ENCODE data around the gene MICAL3. TPM values are rescaled to one million over a fixed set of nuclear protein-coding genes. Genes with fewer than 3 reads are reported as not detected.
"Not testable (repeated sequence)": the region's sequence is repeated elsewhere in the genome, so short reads cannot be mapped to it uniquely, and the experiment has no call there.

The MICAL3 gene
- total and polyA plus RNA-seq, 2 experiments from 2014 or later: 6.1 to 25.1 TPM

DNA sequence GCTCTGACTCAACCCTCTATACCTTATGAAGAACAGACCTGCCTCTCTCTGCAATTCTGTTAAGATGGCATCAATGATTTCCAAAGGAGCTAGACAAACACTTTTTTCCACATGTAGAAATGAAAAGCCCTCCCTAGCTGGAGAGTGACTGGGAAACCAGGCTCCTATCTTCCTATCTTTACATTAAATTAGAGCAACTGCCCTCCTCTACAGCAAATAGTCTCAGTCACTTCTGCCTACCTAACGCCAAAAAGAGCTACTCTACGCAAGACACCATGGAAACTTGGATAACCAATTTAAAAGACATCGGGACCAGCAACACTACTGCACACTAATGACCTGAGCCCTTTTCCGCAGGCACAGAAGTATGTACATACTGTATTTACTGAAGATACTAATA lies 84.8 kb downstream of the MICAL3 start:
- no peaks in the 10 kb centered on the region for H3K9me2 ChIP-seq (ENCODE audit: insufficient read depth)
- no peak overlapping the region for H3K4me3 ChIP-seq
- no peaks in the 10 kb centered on the region for H3K27me3 ChIP-seq (replicated peaks; ENCODE audit: insufficient read depth)
- H3K79me2 ChIP-seq (ENCODE audit: insufficient read depth): peaks cover 100% of the 10 kb centered on the region
- no peak for DNase-seq
- no peaks in the 10 kb centered on the region for H3F3A ChIP-seq (ENCODE audit: insufficient read depth)
- TF ChIP-seq EZH2 (IDR thresholded peaks at IDR 0.05; ENCODE audit: insufficient read depth, poor library complexity, severe bottlenecking): no peak
- TF ChIP-seq EZH2phosphoT487 (IDR thresholded peaks at IDR 0.05; ENCODE audit: insufficient read depth, low read depth): no peak
- no peaks in the 10 kb centered on the region for H3K9me3 ChIP-seq (ENCODE audit: low read depth)
- H4K20me1 ChIP-seq (ENCODE audit: insufficient read depth): no peaks in the 10 kb centered on the region; the same call in 1 of the 2 replicates
- 97 to 99% methylated on average over 4 of the region's 4 CpGs for WGBS, 2 experiments (ENCODE audit: low coverage in 1 of 2, low lambda C conversion rate in 2 of 2, missing lambda C conversion rate in 2 of 2)
- H3K4me1 ChIP-seq (ENCODE audit: insufficient read depth): no peaks in the 10 kb centered on the region
- H2AFZ ChIP-seq: no peak overlapping the region
- H3K36me3 ChIP-seq (ENCODE audit: low read depth): no peaks in the 10 kb centered on the region
- in situ Hi-C loops (cut with MboI): no loop called here
- H3K27ac ChIP-seq: no peak overlapping the region
- H3K9ac ChIP-seq: no peak overlapping the region
- H3K4me2 ChIP-seq (ENCODE audit: unreplicated experiment): no peak overlapping the region

DNA sequence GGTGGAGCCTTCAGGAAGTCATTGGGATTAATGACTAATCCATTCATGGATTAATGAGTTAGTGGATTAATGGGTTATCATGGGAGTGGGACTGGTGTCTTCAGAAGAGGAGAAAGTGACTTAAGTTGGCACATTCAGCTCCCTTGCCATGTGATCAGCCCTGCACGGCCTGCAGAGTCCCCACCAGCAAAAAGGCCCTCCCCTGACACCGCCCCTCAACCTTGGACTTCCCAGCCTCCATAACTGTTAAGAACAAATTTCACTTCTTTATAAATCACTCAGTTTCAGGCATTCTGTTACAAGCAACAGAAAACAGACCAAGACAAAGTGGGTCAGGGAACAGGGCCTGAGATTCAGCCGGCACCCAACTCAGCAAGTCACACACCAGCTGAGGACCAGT lies 85.3 kb downstream of the MICAL3 start:
- Histone ChIP-seq H3K9ac (no peak overlapping the region), H3K4me3 (no peak overlapping the region), H4K20me1 (ENCODE audit: insufficient read depth) (no peaks in the 10 kb centered on the region; the same call in 1 of the 2 replicates), H3K9me2 (ENCODE audit: insufficient read depth) (no peaks in the 10 kb centered on the region), H3K27me3 (replicated peaks; ENCODE audit: insufficient read depth) (no peaks in the 10 kb centered on the region), H3K36me3 (ENCODE audit: low read depth) (no peaks in the 10 kb centered on the region), H3K27ac (no peak overlapping the region), H2AFZ (no peak overlapping the region), H3K79me2 (ENCODE audit: insufficient read depth) (peaks cover 100% of the 10 kb centered on the region), H3K9me3 (ENCODE audit: low read depth) (no peaks in the 10 kb centered on the region), H3K4me1 (ENCODE audit: insufficient read depth) (no peaks in the 10 kb centered on the region), H3F3A (ENCODE audit: insufficient read depth) (no peaks in the 10 kb centered on the region), H3K4me2 (ENCODE audit: unreplicated experiment) (no peak overlapping the region)
- in situ Hi-C loops (cut with MboI): no loop called here
- WGBS, 2 experiments (ENCODE audit: low coverage in 1 of 2, low lambda C conversion rate in 2 of 2, missing lambda C conversion rate in 2 of 2): 87 to 90% methylated on average over 3 of the region's 3 CpGs
- TF ChIP-seq EZH2phosphoT487 (IDR thresholded peaks at IDR 0.05; ENCODE audit: insufficient read depth, low read depth): no peak
- no peak for TF ChIP-seq EZH2 (IDR thresholded peaks at IDR 0.05; ENCODE audit: insufficient read depth, poor library complexity, severe bottlenecking)
- DNase-seq: no peak

DNA sequence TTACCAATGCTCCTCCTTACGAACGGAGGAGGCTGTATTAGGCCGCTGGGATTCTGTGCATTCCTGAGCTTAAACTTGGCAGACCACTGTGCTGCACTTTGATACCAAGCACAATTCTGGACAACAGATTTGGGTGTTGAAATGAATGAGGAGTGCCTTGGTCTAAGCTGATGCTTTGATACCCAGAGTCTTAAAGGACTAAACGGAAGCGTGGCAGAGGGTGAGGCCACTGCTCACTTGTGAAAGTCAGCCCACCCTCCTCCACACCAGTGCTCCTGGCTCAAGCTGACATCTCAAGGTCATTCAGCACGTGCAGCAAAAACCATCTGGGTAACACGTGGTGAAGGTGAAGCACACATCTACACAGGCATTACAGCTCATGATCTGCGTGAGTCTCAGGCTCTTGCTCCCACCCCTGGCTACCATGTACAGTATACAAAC lies 85.9 kb downstream of the MICAL3 start:
- Histone ChIP-seq H3K4me3 (no peak overlapping the region), H3K9ac (no peak overlapping the region), H3K27me3 (replicated peaks; ENCODE audit: insufficient read depth) (no peaks in the 10 kb centered on the region), H3K4me2 (ENCODE audit: unreplicated experiment) (no peak overlapping the region), H3K9me2 (ENCODE audit: insufficient read depth) (no peaks in the 10 kb centered on the region), H2AFZ (no peak overlapping the region), H4K20me1 (ENCODE audit: insufficient read depth) (no peaks in the 10 kb centered on the region; the same call in 1 of the 2 replicates), H3K4me1 (ENCODE audit: insufficient read depth) (no peaks in the 10 kb centered on the region), H3K27ac (no peak overlapping the region), H3K79me2 (ENCODE audit: insufficient read depth) (peaks cover 100% of the 10 kb centered on the region), H3K9me3 (ENCODE audit: low read depth) (no peaks in the 10 kb centered on the region), H3F3A (ENCODE audit: insufficient read depth) (no peaks in the 10 kb centered on the region), H3K36me3 (ENCODE audit: low read depth) (no peaks in the 10 kb centered on the region)
- in situ Hi-C loops (cut with MboI): no loop called here
- 64 to 71% methylated on average over 8 of the region's 8 CpGs for WGBS, 2 experiments (ENCODE audit: low coverage in 1 of 2, low lambda C conversion rate in 2 of 2, missing lambda C conversion rate in 2 of 2)
- no peak for DNase-seq
- TF ChIP-seq EZH2phosphoT487 (IDR thresholded peaks at IDR 0.05; ENCODE audit: insufficient read depth, low read depth): no peak
- TF ChIP-seq EZH2 (IDR thresholded peaks at IDR 0.05; ENCODE audit: insufficient read depth, poor library complexity, severe bottlenecking): no peak

DNA sequence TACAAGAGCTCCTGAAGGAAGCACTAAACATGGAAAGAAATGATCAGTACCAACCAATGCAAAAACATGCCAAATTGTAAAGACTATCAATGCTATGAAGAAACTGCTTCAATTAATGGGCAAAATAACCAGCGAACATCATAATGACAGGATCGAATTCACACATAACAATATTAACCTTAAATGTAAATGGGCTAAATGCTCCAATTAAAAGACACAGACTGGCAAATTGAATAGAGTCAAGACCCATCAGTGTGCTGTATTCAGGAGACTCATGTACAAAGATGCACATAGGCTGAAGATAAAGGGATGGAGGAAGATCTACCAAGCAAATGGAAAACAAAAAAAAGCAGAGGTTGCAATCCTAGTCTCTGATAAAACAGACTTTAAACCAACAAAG lies 91.9 kb downstream of the MICAL3 start:
- H3K79me2 ChIP-seq (ENCODE audit: insufficient read depth): peaks cover 100% of the 10 kb centered on the region

DNA sequence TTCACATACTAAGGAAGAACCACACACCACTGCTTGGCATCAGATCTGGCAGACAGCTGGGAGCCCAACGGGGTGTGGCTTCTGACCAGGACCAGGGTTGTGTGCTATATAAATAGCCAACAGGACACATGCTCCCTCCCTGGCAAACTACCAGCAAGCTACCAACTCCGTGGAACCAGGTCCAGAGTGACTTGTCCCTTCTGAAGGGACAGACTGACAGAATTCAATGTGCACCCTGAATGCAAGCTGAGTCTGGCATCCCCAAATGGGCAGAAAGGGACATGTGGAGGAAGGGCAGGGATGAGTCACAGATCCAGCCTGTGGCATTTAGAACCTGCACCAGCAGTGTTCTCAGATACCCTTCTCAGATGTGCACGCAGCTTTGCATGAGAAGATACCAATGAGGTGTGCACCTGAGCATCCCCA lies 92.9 kb downstream of the MICAL3 start:
- no peak overlapping the region for H2AFZ ChIP-seq
- no peaks in the 10 kb centered on the region for H3K9me3 ChIP-seq (ENCODE audit: low read depth)
- no peak overlapping the region for H3K27ac ChIP-seq
- H3F3A ChIP-seq (ENCODE audit: insufficient read depth): no peaks in the 10 kb centered on the region
- no peaks in the 10 kb centered on the region for H3K9me2 ChIP-seq (ENCODE audit: insufficient read depth)
- H3K4me3 ChIP-seq: no peak overlapping the region
- no peaks in the 10 kb centered on the region for H3K27me3 ChIP-seq (replicated peaks; ENCODE audit: insufficient read depth)
- DNase-seq: peak; percentile 57
- H3K4me2 ChIP-seq (ENCODE audit: unreplicated experiment): peak overlapping the region; percentile 49
- peaks cover 8% of the 10 kb centered on the region for H3K4me1 ChIP-seq (ENCODE audit: insufficient read depth)
- H3K9ac ChIP-seq: no peak overlapping the region
- in situ Hi-C loops (cut with MboI): no loop called here
- no peaks in the 10 kb centered on the region for H3K36me3 ChIP-seq (ENCODE audit: low read depth)
- WGBS, 2 experiments (ENCODE audit: low coverage in 1 of 2, low lambda C conversion rate in 2 of 2, missing lambda C conversion rate in 2 of 2): 49% methylated on average over 3 of the region's 3 CpGs
- TF ChIP-seq EZH2phosphoT487 (IDR thresholded peaks at IDR 0.05; ENCODE audit: insufficient read depth, low read depth) (no peak), EZH2 (IDR thresholded peaks at IDR 0.05; ENCODE audit: insufficient read depth, poor library complexity, severe bottlenecking) (no peak)
- H4K20me1 ChIP-seq (ENCODE audit: insufficient read depth): peaks cover 15% of the 10 kb centered on the region
- peaks cover 100% of the 10 kb centered on the region for H3K79me2 ChIP-seq (ENCODE audit: insufficient read depth)

More for the DNA sequence above, 91.9 kb downstream of the MICAL3 start:
- H3K4me3 ChIP-seq; H3K27ac ChIP-seq; H3K27me3 ChIP-seq (replicated peaks; ENCODE audit: insufficient read depth); H3K9ac ChIP-seq; H3K4me1 ChIP-seq (ENCODE audit: insufficient read depth); H3K9me3 ChIP-seq (ENCODE audit: low read depth); H3K4me2 ChIP-seq (ENCODE audit: unreplicated experiment); H2AFZ ChIP-seq; H3K9me2 ChIP-seq (ENCODE audit: insufficient read depth); in situ Hi-C loops (cut with MboI); H3F3A ChIP-seq (ENCODE audit: insufficient read depth); DNase-seq; H3K36me3 ChIP-seq (ENCODE audit: low read depth): not testable (repeated sequence)
- peaks cover 15% of the 10 kb centered on the region for H4K20me1 ChIP-seq (ENCODE audit: insufficient read depth)
- 89 to 99% methylated on average over 2 of the region's 2 CpGs for WGBS, 2 experiments (ENCODE audit: low coverage in 1 of 2, low lambda C conversion rate in 2 of 2, missing lambda C conversion rate in 2 of 2)

All from GM23248 (cell line).